Mesodermal cell (in vitro differentiated cells): Measurements from ENCODE around the gene EXOSC6. TPM values are rescaled to one million over a fixed set of nuclear protein-coding genes. Genes with fewer than 3 reads are reported as not detected.
"Not testable (repeated sequence)": the region's sequence is repeated elsewhere in the genome, so short reads cannot be mapped to it uniquely, and the experiment has no call there.

Experiments used
- H3K27ac ChIP-seq: 2 replicates; pipeline ENCODE4 v1.7.0; 2013; ENCODE audit warnings: mild to moderate bottlenecking, low read depth, low read length, moderate library complexity; ENCODE audit not compliant: severe bottlenecking
- H3K36me3 ChIP-seq: 2 replicates; pipeline ENCODE4 v1.7.1; 2013; ENCODE audit warnings: mild to moderate bottlenecking, low read length, moderate library complexity; ENCODE audit not compliant: control insufficient read depth, insufficient read depth
- H3K4me1 ChIP-seq: one replicate; pipeline ENCODE4 v1.7.1; 2013; ENCODE audit warnings: mild to moderate bottlenecking, low read length; ENCODE audit not compliant: insufficient read depth, control insufficient read depth, poor library complexity, severe bottlenecking
- H3K4me3 ChIP-seq: 2 replicates; pipeline ENCODE4 v1.7.0; 2013; ENCODE audit warnings: low read length, control low read depth, mild to moderate bottlenecking; ENCODE audit not compliant: insufficient read depth, poor library complexity, severe bottlenecking; ENCODE audit errors: extremely low read depth
- H3K9me3 ChIP-seq: 2 replicates; pipeline ENCODE4 v1.7.1; 2013; ENCODE audit warnings: mild to moderate bottlenecking, low read length, moderate library complexity; ENCODE audit not compliant: control insufficient read depth
- WGBS, 2 experiments: methylation state at CpG; one replicate each; pipeline ENCODE4 v1.1.5; 2013; ENCODE audit warnings: missing lambda C conversion rate in 2 of 2; ENCODE audit not compliant: insufficient coverage in 2 of 2; 5-methylcytosine and 5-hydroxymethylcytosine counted together
- polyA plus RNA-seq, 2 experiments: library from polyadenylated mRNA; stranded (reverse); fragments of 50-300 nt; gene quantifications; one replicate each; pipeline ENCODE4 v1.2.3, GENCODE V29; 2013

EXOSC6 gene
- 11.2 TPM for polyA plus RNA-seq (2013, experiment 1 of 2)
- 11.2 TPM for polyA plus RNA-seq (2013, experiment 2 of 2)

GRCh38 chr16:70251629-70252354, at the start of gene EXOSC6:
Gene EXOSC6 (minus strand): TSS chr16:70251940. CDS start chr16:70251900, 40 bp downstream.
- Histone ChIP-seq H3K27ac (peak within 1 kb of the TSS; percentile 79), H3K4me3 (peak within 1 kb of the TSS; percentile 59), H3K36me3 (peaks cover 55% of the 10 kb centered on the region), H3K4me1 (peaks cover 4% of the 10 kb centered on the region), H3K9me3 (no peaks in the 10 kb centered on the region)
- 2 to 3% methylated on average over 39 to 61 of the region's 65 CpGs for WGBS, 2 experiments

DNA sequence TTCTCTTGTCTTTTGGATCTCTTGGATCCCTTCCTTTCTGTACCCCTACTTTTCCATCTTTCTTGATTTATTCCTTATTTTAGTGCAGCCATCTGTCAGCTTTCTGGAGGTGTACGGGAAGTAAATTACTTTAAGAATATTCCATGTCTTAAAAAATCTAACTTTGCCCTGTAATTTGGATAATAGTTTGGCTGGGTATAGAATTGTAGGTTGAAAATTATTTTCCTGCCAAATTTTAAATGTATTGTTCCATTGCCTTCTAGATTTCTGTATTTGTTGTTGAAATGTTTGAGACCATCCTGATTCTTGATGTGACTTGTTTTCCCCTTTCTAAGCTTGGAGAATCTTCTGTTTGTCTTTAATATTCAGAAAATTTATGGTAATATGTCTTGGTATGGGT, 49.4 kb upstream of the EXOSC6 start:
- H3K36me3 ChIP-seq = peaks cover 23% of the 10 kb centered on the region
- H3K4me1 ChIP-seq = peaks cover 5% of the 10 kb centered on the region
- H3K9me3 ChIP-seq = peaks cover 6% of the 10 kb centered on the region
- H3K27ac ChIP-seq = no peak overlapping the region
- no peak overlapping the region for H3K4me3 ChIP-seq
- no CpG with 5 or more reads among the region's 1 CpG for WGBS, 2 experiments

DNA sequence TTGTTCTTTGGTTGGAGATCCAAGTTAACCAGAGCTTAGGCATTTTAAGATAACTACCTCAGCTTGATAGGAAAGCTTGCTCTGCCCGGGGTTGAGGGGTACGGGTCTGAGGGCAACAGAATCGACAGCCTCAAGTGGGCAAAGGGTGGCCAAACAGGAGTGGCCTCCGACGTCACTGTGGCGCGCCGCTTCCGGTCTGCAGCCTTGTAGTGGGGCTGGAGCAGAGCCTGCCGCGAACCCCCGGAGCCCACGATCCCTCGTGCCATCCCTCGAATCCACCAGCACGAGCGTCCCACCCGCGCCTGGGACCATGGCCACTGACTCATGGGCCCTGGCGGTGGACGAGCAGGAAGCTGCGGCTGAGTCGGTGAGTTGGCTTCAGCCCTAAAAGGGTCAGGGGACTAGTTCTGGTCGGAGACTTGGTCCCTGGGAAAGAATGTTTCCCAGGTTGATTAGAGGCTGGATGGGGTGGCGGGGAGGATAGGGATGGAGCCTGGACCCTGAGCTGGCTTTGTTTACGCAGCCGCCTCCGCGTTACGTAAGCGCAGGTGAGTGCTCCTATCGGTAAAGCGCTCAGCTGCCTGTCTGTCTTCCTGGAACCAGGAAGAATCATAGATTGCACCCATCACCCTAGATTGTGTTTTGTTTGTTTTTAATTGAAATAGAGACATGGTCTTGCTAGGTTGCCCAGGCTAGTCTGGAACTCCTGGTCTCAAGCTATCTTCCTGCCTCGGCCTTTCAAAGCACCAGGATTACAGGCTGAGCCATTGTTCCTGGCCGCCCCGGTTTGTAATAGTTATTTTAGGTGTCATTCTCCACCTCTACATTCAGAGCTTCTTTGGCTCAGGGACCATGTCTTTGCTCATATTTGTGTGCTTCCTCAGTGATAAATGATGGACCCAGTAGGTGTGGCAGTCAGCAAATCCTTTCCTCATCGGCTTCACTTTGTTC, 47.5 kb upstream of the EXOSC6 start, which contains the start of gene DDX19B:
Gene DDX19B (plus strand): TSS at position 199 of the 951 bp plus-strand sequence. CDS start 112 bp downstream, at position 311.
- 0 to 6% methylated on average over 21 to 32 of the region's 37 CpGs for WGBS, 2 experiments
- peaks cover 6% of the 10 kb centered on the region for H3K9me3 ChIP-seq
- peak within 1 kb of the TSS; percentile 90 for H3K4me3 ChIP-seq
- peaks cover 21% of the 10 kb centered on the region for H3K36me3 ChIP-seq
- H3K27ac ChIP-seq = peak within 1 kb of the TSS; percentile 87
- no peaks in the 10 kb centered on the region for H3K4me1 ChIP-seq

- Histone ChIP-seq H3K36me3 (peaks cover 5% of the 10 kb centered on the region), H3K4me3 (no peak overlapping the region), H3K9me3 (no peaks in the 10 kb centered on the region), H3K4me1 (no peaks in the 10 kb centered on the region), H3K27ac (no peak overlapping the region)
Measured at GRCh38 chr16:70295634-70296033, 43.9 kb upstream of the EXOSC6 start.

DNA sequence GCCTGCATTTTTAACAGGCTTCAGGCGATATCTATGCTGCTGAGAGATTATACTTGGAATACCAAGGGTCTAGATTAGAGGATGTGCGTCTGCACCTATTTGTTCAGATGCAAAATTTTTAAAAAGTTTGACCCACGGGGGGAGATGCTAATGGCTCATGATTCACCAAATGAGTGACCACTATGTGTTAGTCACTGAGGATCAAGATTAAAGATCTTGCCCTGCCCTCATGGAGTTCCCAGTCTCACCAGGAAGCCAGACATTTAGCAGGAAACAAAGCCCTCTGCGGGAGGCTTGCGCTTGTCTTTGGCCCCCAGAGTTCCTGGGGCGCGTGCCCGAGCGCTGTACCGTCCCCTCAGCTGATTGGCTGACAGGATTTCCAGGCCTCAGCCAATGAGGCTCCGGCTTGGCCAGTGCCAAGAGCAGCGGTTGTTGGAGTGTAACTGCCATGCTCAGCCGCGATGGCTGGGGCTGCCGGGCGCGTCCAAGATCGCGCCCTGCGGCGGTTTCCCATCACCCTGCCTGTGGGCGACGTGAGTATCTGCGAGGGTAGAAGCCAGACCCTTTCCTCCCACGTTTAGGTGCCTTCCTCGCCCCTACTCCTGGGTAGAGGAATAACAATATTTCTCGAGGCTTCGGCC, 42.8 kb upstream of the EXOSC6 start:
- H3K36me3 ChIP-seq = no peaks in the 10 kb centered on the region
- no peaks in the 10 kb centered on the region for H3K4me1 ChIP-seq
- WGBS, 2 experiments = 90 to 94% methylated on average over 27 to 28 of the region's 28 CpGs
- H3K9me3 ChIP-seq = no peaks in the 10 kb centered on the region
- H3K27ac ChIP-seq = no peak overlapping the region
- H3K4me3 ChIP-seq = no peak overlapping the region

- 80 to 100% methylated on average over 2 to 5 of the region's 11 CpGs for WGBS, 2 experiments
- H3K36me3 ChIP-seq, H3K4me1 ChIP-seq, H3K9me3 ChIP-seq, H3K4me3 ChIP-seq, H3K27ac ChIP-seq: not testable (repeated sequence)
Measured at GRCh38 chr16:70292148-70292547, 40.4 kb upstream of the EXOSC6 start.

DNA sequence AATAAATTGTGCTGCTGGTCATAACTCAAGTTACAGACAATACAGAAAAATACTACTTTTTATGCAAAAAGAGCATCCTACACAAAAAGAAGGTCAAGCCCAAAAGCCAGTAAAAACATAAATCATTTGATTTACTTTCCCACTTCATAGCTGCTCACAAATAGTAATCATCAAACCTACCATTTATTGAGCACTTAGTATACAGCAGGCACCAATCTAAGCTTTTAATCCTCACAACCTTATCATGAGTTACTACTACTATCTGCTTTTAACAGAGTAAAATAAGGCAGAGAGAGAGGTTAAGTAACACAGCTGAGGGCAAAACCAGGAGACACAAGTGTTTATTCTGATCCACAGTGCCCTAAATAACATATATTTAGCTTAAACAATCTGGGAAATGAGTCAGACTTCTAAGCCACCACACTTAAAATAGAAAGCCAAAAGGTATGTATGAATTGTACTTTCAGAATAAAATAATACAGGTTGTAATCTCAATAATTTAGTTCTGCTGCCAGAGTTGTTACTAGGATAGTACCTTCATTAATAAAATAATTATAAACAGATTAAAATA, 39.3 kb upstream of the EXOSC6 start:
- no peaks in the 10 kb centered on the region for H3K9me3 ChIP-seq

GRCh38 chr16:70289229-70290094, 37.7 kb upstream of the EXOSC6 start, which contains the start of gene AARS1:
Gene AARS1 (minus strand): TSS chr16:70289506. CDS start chr16:70282763, 6,743 bp downstream.
- H3K4me1 ChIP-seq = no peaks in the 10 kb centered on the region
- WGBS, 2 experiments = 2 to 4% methylated on average over 23 to 40 of the region's 53 CpGs

More for the DNA sequence above, 39.3 kb upstream of the EXOSC6 start:
- Histone ChIP-seq H3K4me1 (no peaks in the 10 kb centered on the region), H3K27ac (no peak overlapping the region), H3K4me3 (no peak overlapping the region), H3K36me3 (peaks cover 7% of the 10 kb centered on the region)

DNA sequence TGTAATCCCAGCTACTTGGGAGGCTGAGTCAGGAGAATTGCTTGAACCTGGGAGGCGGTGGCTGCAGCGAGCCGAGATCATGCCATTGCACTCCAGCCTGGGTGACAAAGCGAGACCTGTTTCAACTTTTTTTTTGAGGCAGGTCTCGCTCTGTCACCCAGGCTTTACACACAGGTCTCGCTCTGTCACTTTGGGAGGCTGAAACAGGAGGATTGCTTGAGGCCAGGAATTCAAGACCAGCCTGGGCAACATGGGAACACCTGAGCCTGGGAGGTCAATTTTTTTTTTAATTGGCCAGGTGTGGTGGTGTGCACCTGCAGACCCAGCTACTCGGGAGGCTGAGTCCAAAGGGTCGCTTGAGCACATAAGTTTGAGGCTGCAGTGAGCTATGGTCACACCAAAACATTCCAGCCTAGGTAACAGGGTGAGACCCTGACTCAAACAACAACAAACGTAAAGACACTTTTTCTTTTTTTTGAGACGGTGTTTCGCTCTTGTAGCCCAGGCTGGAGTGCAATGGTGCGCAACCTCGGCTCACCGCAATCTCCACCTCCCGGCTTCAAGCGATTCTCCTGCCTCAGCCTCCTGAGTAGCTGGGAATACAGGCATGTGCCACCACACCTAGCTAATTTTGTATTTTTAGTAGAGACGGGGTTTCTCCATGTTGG, 35.7 kb upstream of the EXOSC6 start:
- 93 to 96% methylated on average over 10 to 17 of the region's 17 CpGs for WGBS, 2 experiments
- H3K27ac ChIP-seq, H3K4me1 ChIP-seq, H3K9me3 ChIP-seq: not testable (repeated sequence)
- peaks cover 41% of the 10 kb centered on the region for H3K36me3 ChIP-seq
- H3K4me3 ChIP-seq = peak overlapping the region; percentile 81

More at GRCh38 chr16:70289229-70290094, 37.7 kb upstream of the EXOSC6 start, which contains the start of gene AARS1:
- peaks cover 21% of the 10 kb centered on the region for H3K36me3 ChIP-seq
- H3K4me3 ChIP-seq = peak within 1 kb of the TSS; percentile 81
- no peaks in the 10 kb centered on the region for H3K9me3 ChIP-seq
- H3K27ac ChIP-seq = peak within 1 kb of the TSS; percentile 99
